AG09319 (cell line): ENCODE data around the gene LCOR.

ENCODE experiments used
- DNase-seq: peaks from one replicate; pipeline ENCODE4 v3.0.0-alpha.2; 2010; ENCODE audit warnings: low read depth; ENCODE audit errors: extremely low read depth
- TF ChIP-seq, protein P1 (sequence below): IDR thresholded peaks from 2 replicates; pipeline ENCODE4 v1.5.1; 2011; ENCODE audit warnings: low read depth, mild to moderate bottlenecking, inconsistent platforms, low read length, moderate library complexity

Gene LCOR

DNA sequence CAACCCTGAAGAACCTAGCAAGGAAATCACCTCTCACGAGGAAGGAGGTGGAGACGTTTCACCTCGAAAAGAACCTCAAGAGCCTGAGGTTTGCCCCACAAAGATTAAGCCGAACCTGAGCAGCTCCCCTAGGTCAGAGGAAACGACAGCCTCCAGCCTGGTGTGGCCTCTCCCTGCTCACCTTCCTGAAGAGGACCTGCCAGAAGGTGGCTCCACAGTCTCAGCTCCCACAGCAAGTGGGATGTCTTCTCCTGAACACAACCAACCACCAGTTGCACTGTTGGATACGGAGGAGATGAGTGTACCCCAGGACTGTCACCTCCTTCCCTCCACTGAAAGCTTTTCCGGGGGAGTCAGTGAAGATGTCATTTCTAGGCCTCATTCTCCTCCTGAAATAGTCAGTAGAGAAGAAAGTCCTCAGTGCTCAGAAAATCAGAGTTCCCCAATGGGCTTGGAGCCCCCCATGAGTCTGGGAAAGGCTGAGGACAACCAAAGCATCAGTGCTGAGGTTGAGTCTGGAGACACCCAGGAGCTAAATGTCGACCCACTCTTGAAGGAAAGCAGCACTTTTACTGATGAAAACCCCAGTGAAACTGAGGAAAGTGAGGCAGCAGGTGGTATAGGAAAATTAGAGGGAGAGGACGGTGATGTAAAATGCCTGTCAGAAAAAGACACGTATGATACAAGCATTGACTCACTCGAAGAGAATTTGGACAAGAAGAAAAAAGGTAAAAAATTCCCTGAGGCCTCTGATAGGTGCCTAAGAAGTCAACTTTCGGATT lies 150.2 kb downstream of the LCOR start:
- DNase-seq, result no peak
- TF ChIP-seq, protein P1, sequence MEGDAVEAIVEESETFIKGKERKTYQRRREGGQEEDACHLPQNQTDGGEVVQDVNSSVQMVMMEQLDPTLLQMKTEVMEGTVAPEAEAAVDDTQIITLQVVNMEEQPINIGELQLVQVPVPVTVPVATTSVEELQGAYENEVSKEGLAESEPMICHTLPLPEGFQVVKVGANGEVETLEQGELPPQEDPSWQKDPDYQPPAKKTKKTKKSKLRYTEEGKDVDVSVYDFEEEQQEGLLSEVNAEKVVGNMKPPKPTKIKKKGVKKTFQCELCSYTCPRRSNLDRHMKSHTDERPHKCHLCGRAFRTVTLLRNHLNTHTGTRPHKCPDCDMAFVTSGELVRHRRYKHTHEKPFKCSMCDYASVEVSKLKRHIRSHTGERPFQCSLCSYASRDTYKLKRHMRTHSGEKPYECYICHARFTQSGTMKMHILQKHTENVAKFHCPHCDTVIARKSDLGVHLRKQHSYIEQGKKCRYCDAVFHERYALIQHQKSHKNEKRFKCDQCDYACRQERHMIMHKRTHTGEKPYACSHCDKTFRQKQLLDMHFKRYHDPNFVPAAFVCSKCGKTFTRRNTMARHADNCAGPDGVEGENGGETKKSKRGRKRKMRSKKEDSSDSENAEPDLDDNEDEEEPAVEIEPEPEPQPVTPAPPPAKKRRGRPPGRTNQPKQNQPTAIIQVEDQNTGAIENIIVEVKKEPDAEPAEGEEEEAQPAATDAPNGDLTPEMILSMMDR, result no peak

DNA sequence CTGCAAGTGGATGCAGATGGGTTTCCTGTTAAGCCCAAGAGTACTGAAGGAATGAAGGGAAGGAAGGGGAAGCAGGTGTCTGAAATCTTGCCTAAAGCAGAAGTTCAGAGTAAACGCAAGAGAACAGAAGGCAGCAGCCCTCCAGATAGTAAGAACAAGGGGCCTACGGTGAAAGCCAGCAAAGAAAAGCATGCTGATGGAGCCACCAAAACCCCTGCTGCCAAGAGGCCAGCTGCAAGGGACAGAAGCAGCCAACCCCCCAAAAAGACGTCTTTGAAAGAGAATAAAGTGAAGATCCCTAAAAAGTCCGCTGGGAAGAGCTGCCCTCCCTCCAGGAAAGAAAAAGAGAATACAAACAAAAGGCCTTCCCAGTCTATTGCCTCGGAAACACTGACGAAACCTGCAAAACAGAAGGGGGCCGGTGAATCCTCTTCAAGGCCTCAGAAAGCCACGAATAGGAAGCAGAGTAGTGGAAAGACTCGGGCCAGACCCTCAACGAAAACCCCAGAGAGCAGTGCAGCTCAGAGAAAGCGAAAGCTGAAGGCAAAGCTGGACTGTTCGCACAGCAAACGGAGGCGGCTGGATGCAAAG lies 152.5 kb downstream of the LCOR start:
- TF ChIP-seq, protein P1, result no peak
- DNase-seq, result no peak

DNA sequence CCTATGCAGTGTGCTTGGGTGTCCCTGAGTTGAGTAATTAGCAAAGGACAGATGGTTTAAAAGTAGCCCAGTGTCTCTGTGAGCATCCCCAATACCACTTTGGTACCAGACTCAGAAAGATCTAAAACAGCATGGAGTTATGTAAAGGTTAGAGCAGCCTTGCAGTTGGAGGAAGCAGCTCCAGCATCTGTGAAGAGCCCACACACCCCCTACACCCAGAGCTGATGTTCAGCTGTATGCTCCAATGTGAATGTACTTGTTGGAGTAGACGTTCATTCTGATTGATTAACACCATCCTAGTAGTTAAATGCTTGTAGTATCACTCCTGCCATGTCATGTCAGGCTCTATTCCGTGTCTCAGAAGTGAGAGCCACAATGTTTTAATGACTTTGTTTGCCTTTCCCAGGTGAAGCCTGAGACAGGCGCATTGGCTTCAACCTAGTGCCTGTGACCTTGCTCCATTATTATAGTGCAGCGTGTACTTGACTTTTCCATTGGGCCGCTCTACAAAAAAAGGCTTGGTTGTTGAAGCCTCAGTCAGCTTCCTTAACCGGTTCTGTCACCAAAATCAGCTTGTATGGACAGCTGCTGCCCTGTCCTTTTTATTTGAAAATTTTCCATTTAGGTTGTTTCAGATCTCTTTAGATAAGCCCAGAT lies 154.2 kb downstream of the LCOR start:
- no peak for DNase-seq
- TF ChIP-seq, protein P1, result no peak

DNA sequence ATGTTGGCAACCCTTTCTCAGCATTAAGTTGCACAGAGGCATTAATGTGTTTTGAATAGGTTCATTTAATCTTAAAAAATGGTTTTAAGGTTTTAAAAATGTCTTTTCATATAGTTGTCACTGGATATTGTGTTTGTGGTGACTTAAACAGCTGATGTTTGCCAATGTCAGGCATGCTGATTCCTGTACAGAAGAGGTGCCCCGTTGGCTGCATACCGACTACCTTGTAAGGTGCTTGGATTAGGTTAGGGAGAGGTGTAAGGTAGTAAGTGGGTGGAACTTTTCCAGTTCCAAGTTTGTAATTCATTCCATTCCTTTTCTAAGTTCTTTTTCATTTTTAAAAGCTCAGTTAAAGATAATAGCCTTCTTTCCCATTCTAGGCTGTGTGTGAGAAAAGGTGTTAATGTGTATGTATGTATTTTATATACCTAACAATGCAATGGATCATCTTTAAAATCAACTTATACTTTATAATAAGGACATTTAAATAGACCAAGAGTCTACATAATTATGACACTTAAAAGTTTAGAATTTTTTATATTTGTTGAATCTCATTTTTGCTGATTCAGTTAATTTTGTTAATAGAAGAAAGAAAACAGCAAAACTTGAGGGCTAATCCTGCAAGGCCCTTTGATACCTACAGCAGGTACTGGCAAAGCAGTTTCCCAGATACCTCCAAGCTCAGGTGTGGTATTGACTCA lies 155.2 kb downstream of the LCOR start:
- DNase-seq, result no peak
- TF ChIP-seq, protein P1, result no peak

DNA sequence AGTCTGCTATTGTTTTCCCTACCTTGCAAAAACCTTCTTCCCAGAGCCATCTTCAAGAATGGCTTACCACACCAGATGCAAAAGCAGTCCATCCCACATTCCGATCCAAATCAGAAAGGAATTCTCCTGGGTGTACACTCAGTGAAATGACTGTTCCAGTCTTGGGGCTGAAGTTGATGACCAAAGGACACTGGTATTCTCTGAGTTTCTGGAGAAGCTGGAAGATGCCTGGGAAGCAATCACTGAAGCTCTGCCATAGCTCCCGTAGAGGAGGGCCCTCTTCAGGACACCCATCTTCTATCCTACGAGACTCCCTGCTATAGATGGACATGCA lies 155.7 kb downstream of the LCOR start:
- no peak for DNase-seq
- TF ChIP-seq, protein P1, result no peak

DNA sequence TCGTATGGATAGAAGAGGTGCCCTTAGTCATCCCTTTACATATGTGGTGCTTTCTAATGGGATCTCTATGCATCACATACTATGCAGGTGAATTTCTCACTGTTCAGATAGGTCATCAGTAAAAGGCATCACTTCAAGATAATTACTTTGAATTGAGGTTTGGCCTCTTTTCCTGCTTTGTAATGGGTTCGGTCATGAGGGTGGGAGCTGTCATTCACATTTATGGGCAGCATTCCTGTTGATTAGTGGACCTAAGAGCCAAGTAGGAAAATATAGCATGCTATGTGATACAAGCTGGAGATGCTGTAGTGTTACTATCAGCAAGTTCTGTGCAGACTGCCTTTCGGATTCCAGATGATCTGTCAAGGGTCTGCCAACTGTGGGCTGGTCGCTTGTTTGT lies 156.3 kb downstream of the LCOR start:
- TF ChIP-seq, protein P1, result no peak

More for the DNA sequence above, 156.3 kb downstream of the LCOR start:
- no peak for DNase-seq
